Peyer's patch (tissue), 4 donors: ENCODE results near the gene TNFAIP8.

ENCODE experiments used
- CTCF ChIP-seq, 6 experiments: fragments of 450-650 bp in 4 of 6; fragments of 200-600 bp in 2 of 6; sonication (generic) in 1 of 6; IDR thresholded peaks; one replicate each; pipeline ENCODE4 v1.5.1; 2017 to 2019; ENCODE audit warnings: antibody characterized with exemption in 6 of 6, mild to moderate bottlenecking in 3 of 6, moderate library complexity in 1 of 6
- POLR2A ChIP-seq, 2 donors: fragments of 450-650 bp; IDR thresholded peaks; one replicate each; pipeline ENCODE4 v1.5.1; 2017; ENCODE audit warnings: antibody characterized with exemption in 2 of 2, mild to moderate bottlenecking in 2 of 2, moderate library complexity in 2 of 2

GRCh38 chr5:119406551-119407110 is 50.8 kb downstream of the TNFAIP8 start:
- no peak for TF ChIP-seq CTCF (IDR thresholded peaks at IDR 0.05)
- no peak for TF ChIP-seq POLR2A (IDR thresholded peaks at IDR 0.05)
